GM19467 (cell line): Measurements from ENCODE around the gene CCSER2.
"Not testable (repeated sequence)": the region's sequence is repeated elsewhere in the genome, so short reads cannot be mapped to it uniquely, and the experiment has no call there.

ENCODE experiments used
- ATAC-seq: cut with Tn5 transposase; IDR thresholded peaks from one replicate; pipeline ENCODE4 v1.9.1; 2021; ENCODE audit warnings: mild to moderate bottlenecking, moderate library complexity; ENCODE audit not compliant: unreplicated experiment

The CCSER2 gene

GRCh38 chr10:84511709-84512285 lies 183.4 kb downstream of the CCSER2 start:
- no peak for ATAC-seq

- no peak for ATAC-seq
Observed at GRCh38 chr10:84517554-84517953, 189.2 kb downstream of the CCSER2 start.

GRCh38 chr10:84519235-84519634 lies 190.8 kb downstream of the CCSER2 start:
- no peak for ATAC-seq

GRCh38 chr10:84521013-84521412 lies 192.6 kb downstream of the CCSER2 start:
- no peak for ATAC-seq

GRCh38 chr10:84521468-84521867 lies 193.1 kb downstream of the CCSER2 start:
- no peak for ATAC-seq

- ATAC-seq, result no peak
Observed at GRCh38 chr10:84522612-84523462, 194.4 kb downstream of the CCSER2 start.

- no peak for ATAC-seq
Observed at GRCh38 chr10:84523526-84523925, 195.1 kb downstream of the CCSER2 start.

GRCh38 chr10:84524435-84524834 lies 196.0 kb downstream of the CCSER2 start:
- ATAC-seq, result no peak

GRCh38 chr10:84525120-84525806 lies 196.9 kb downstream of the CCSER2 start:
- ATAC-seq, result no peak

GRCh38 chr10:84525807-84526182 lies 197.4 kb downstream of the CCSER2 start:
- not testable (repeated sequence) for ATAC-seq

- not testable (repeated sequence) for ATAC-seq
Observed at GRCh38 chr10:84527386-84527785, 199.0 kb downstream of the CCSER2 start.

- not testable (repeated sequence) for ATAC-seq
Observed at GRCh38 chr10:84528526-84528925, 200.1 kb downstream of the CCSER2 start.

- ATAC-seq, result no peak
Observed at GRCh38 chr10:84530724-84531325, 202.4 kb downstream of the CCSER2 start.

- no peak for ATAC-seq
Observed at GRCh38 chr10:84531396-84531795, 203.0 kb downstream of the CCSER2 start.

GRCh38 chr10:84534168-84534567 lies 205.8 kb downstream of the CCSER2 start:
- ATAC-seq, result no peak

GRCh38 chr10:84537447-84537931 lies 209.1 kb downstream of the CCSER2 start:
- ATAC-seq, result peak; percentile 64

- no peak for ATAC-seq
Observed at GRCh38 chr10:84538036-84538435, 209.6 kb downstream of the CCSER2 start.

GRCh38 chr10:84539216-84539615 lies 210.8 kb downstream of the CCSER2 start:
- ATAC-seq, result no peak

- ATAC-seq, result no peak
Observed at GRCh38 chr10:84540022-84540616, 211.7 kb downstream of the CCSER2 start.

GRCh38 chr10:84540617-84541288 lies 212.4 kb downstream of the CCSER2 start:
- ATAC-seq, result peak; percentile 87
